GM23338 (cell line): ENCODE measurements around the gene RAP1B. TPM values are rescaled to one million over a fixed set of nuclear protein-coding genes. Genes with fewer than 3 reads are reported as not detected.

Experiments
- ATAC-seq: fragments of 200-7000 bp; cut with Tn5 transposase; 3 replicates; pipeline ENCODE4 v1.9.1; 2020
- DNase-seq: peaks from one replicate; pipeline ENCODE4 v3.0.0-alpha.2; 2015; ENCODE audit warnings: low spot score
- H2AFZ ChIP-seq: fragments of 200-600 bp; sonication (generic); 2 replicates; pipeline ENCODE4 v1.8.0; 2016; ENCODE audit warnings: antibody characterized with exemption, mild to moderate bottlenecking, moderate library complexity
- H3F3A ChIP-seq: fragments of 200-600 bp; sonication (generic); replicated peaks from 2 replicates; pipeline ENCODE4 v1.8.0; 2017; ENCODE audit warnings: antibody characterized with exemption, mixed run types, low read depth
- H3K27ac ChIP-seq: fragments of 200-600 bp; sonication (generic); 2 replicates; pipeline ENCODE4 v1.6.1; 2016; ENCODE audit warnings: low read depth
- H3K27me3 ChIP-seq: fragments of 200-600 bp; sonication (generic); 2 replicates; pipeline ENCODE4 v1.8.0; 2016; ENCODE audit warnings: mild to moderate bottlenecking, mixed run types, moderate library complexity; ENCODE audit not compliant: insufficient read depth
- H3K36me3 ChIP-seq: fragments of 200-600 bp; sonication (generic); 2 replicates; pipeline ENCODE4 v1.8.0; 2016; ENCODE audit warnings: mild to moderate bottlenecking; ENCODE audit not compliant: insufficient read depth
- H3K4me1 ChIP-seq: fragments of 200-600 bp; sonication (generic); 2 replicates; pipeline ENCODE4 v1.8.0; 2016; ENCODE audit warnings: mild to moderate bottlenecking, moderate library complexity; ENCODE audit not compliant: insufficient read depth
- H3K4me2 ChIP-seq: fragments of 200-600 bp; sonication (generic); 2 replicates; pipeline ENCODE4 v1.7.1; 2017; ENCODE audit warnings: mixed run types
- H3K4me3 ChIP-seq: fragments of 200-600 bp; sonication (generic); 2 replicates; pipeline ENCODE4 v1.6.1; 2016; ENCODE audit warnings: mixed run types
- H3K79me2 ChIP-seq: fragments of 200-600 bp; sonication (generic); replicated peaks from 2 replicates; pipeline ENCODE4 v1.8.0; 2017; ENCODE audit warnings: mild to moderate bottlenecking; ENCODE audit not compliant: insufficient read depth
- H3K9me2 ChIP-seq: fragments of 200-600 bp; sonication (generic); 2 replicates; pipeline ENCODE4 v1.8.0; 2017; ENCODE audit not compliant: insufficient read depth
- H4K20me1 ChIP-seq: fragments of 200-600 bp; sonication (generic); replicated peaks from 2 replicates; pipeline ENCODE4 v1.8.0; 2017; ENCODE audit warnings: mild to moderate bottlenecking; ENCODE audit not compliant: insufficient read depth
- H3K27ac Mint-ChIP-seq: 2 replicates; pipeline ENCODE4 v1.8.0; 2020; ENCODE audit warnings: inconsistent platforms, mild to moderate bottlenecking, moderate library complexity, mixed read lengths
- H3K27me3 Mint-ChIP-seq: 3 replicates; pipeline ENCODE4 v1.8.0; 2022; ENCODE audit warnings: low read depth, mild to moderate bottlenecking, moderate library complexity, mixed read lengths, inconsistent platforms; ENCODE audit not compliant: insufficient read depth, poor library complexity
- H3K36me3 Mint-ChIP-seq: 3 replicates; pipeline ENCODE4 v1.8.0; 2021; ENCODE audit warnings: low read depth, mild to moderate bottlenecking, inconsistent platforms, moderate library complexity, mixed read lengths
- H3K4me1 Mint-ChIP-seq: 3 replicates; pipeline ENCODE4 v1.8.0; 2020; ENCODE audit warnings: mild to moderate bottlenecking, inconsistent platforms, mixed read lengths
- H3K4me3 Mint-ChIP-seq: 3 replicates; pipeline ENCODE4 v1.8.0; 2021; ENCODE audit warnings: moderate library complexity, mild to moderate bottlenecking, inconsistent platforms, mixed read lengths
- H3K9me3 Mint-ChIP-seq: 3 replicates; pipeline ENCODE4 v1.8.0; 2020; ENCODE audit warnings: moderate library complexity, mild to moderate bottlenecking, inconsistent platforms, mixed read lengths
- CREB1 ChIP-seq: fragments of 250-450 bp; sonication (Bioruptor Pico); IDR thresholded peaks from 2 replicates; pipeline ENCODE4 v1.5.0; 2020; ENCODE audit warnings: low read depth, mild to moderate bottlenecking, moderate library complexity
- EZH2 ChIP-seq: fragments of 200-600 bp; sonication (generic); IDR thresholded peaks from one replicate; pipeline ENCODE4 v1.8.0; 2017; ENCODE audit warnings: antibody characterized with exemption, mild to moderate bottlenecking, low read depth; ENCODE audit not compliant: unreplicated experiment
- JUNB ChIP-seq: IDR thresholded peaks from one replicate; pipeline ENCODE4 v1.6.1; 2016; ENCODE audit warnings: antibody characterized with exemption; ENCODE audit not compliant: unreplicated experiment
- NANOG ChIP-seq: IDR thresholded peaks from 2 replicates; pipeline ENCODE4 v1.6.1; 2016; ENCODE audit warnings: antibody characterized with exemption, borderline replicate concordance
- POLR2AphosphoS5 ChIP-seq: IDR thresholded peaks from 2 replicates; pipeline ENCODE4 v1.6.1; 2016; ENCODE audit warnings: antibody characterized with exemption, low read depth
- REST ChIP-seq: IDR thresholded peaks from one replicate; pipeline ENCODE4 v1.6.1; 2018; ENCODE audit warnings: antibody characterized with exemption; ENCODE audit not compliant: unreplicated experiment
- ZNF114 ChIP-seq: fragments of 250-450 bp; sonication (Bioruptor Pico); IDR thresholded peaks from 2 replicates; pipeline ENCODE4 v1.5.0; 2020; ENCODE audit warnings: mild to moderate bottlenecking, moderate library complexity
- ZNF331 ChIP-seq: fragments of 250-450 bp; sonication (Bioruptor Pico); IDR thresholded peaks from 2 replicates; pipeline ENCODE4 v1.5.0; 2020; ENCODE audit warnings: low read depth, mild to moderate bottlenecking, moderate library complexity
- ZNF462 ChIP-seq: fragments of 250-450 bp; sonication (Bioruptor Pico); IDR thresholded peaks from 2 replicates; pipeline ENCODE4 v1.5.0; 2020; ENCODE audit warnings: mild to moderate bottlenecking, moderate library complexity
- polyA plus RNA-seq: library from polyadenylated mRNA; unstranded; fragments of >200 nt; fragmentation: Nextera tagmentation; extraction: Ambion mirVana; gene quantifications from 2 replicates; pipeline ENCODE4 v1.2.1, GENCODE V29; 2016
- total RNA-seq: library from RNA; depleted of rRNA; stranded (reverse); fragments of >200 nt; shearing (Covaris generic); gene quantifications from 2 replicates; pipeline ENCODE4 v1.2.3, GENCODE V29; 2014
- TF ChIP-seq, protein P1 (sequence below): IDR thresholded peaks from 2 replicates; pipeline ENCODE4 v1.6.1; 2016; ENCODE audit warnings: antibody characterized with exemption

RAP1B gene
- total and polyA plus RNA-seq, 2 experiments from 2014 or later: 90.6 to 128 TPM

DNA sequence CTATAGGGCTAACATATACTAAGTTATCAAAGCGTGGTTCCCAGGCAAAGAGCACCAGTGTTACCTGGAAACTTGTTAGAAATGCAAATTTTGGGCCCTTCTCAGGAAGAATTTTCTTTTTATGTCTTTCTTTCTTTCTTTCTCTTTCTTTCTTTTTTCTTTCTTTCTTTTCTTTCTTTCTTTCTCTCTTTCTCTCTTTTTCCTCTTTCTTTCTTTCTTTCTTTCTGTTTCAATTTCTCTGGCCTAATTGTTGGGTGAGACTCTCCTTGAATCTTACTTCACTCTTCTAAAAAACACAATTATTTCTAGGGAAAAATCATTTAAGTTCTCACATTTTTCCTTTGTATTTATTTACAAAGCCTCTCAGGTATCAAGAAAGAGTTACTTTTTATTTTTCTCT is 46.5 kb upstream of the RAP1B start:
- Histone ChIP-seq H2AFZ (no peak overlapping the region), H3K36me3 (no peaks in the 10 kb centered on the region), H3K27ac (no peak overlapping the region), H3K79me2 (no peaks in the 10 kb centered on the region), H3K9me2 (0 out of 2 replicates have a peak, but pooled peaks cover 5% of the 10 kb centered on the region), H3K27me3 (no peaks in the 10 kb centered on the region), H3K4me1 (no peaks in the 10 kb centered on the region), H3K4me2 (no peak overlapping the region), H4K20me1 (no peaks in the 10 kb centered on the region), H3K4me3 (no peak overlapping the region), H3F3A (no peaks in the 10 kb centered on the region)
- ATAC-seq (no peak), DNase-seq (no peak)
- Mint-ChIP-seq H3K9me3 (no peaks in the 10 kb centered on the region), H3K4me3 (no peak overlapping the region), H3K27me3 (peaks cover 2% of the 10 kb centered on the region), H3K36me3 (peaks cover 5% of the 10 kb centered on the region; the same call in 1 of the 3 replicates), H3K27ac (no peak overlapping the region), H3K4me1 (peaks cover 10% of the 10 kb centered on the region)
- no peak for TF ChIP-seq POLR2AphosphoS5
- TF ChIP-seq ZNF331: no peak
- TF ChIP-seq, protein P1, sequence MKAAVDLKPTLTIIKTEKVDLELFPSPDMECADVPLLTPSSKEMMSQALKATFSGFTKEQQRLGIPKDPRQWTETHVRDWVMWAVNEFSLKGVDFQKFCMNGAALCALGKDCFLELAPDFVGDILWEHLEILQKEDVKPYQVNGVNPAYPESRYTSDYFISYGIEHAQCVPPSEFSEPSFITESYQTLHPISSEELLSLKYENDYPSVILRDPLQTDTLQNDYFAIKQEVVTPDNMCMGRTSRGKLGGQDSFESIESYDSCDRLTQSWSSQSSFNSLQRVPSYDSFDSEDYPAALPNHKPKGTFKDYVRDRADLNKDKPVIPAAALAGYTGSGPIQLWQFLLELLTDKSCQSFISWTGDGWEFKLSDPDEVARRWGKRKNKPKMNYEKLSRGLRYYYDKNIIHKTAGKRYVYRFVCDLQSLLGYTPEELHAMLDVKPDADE: no peak
- no peak for TF ChIP-seq NANOG
- no peak for TF ChIP-seq CREB1 (CRISPR knock-in tag)
- TF ChIP-seq JUNB: no peak
- TF ChIP-seq EZH2: no peak
- TF ChIP-seq ZNF114 (CRISPR knock-in tag): no peak

DNA sequence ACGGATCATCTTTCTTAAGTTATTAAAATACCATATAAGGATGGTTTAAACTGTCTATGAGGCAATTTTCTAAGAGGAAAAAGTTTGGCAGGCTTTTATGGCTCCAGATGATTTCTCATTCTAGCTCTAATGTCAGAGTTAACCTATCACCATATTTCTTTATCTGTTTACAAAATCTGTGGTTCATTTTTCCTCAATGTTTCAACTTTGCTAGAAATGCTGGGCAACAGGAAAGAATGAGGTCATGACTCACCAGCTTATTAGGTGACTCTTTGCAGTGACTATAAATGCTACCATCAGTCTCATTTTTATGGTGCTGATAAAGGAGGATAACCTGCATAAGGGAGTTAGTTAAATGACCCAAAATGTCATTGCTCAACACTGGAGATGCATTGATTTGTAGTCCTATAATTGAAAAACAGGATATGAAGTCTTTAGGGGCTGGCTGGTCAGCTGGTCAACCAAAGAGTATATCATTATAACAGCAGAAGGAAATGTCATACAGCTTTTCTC is 45.3 kb upstream of the RAP1B start:
- no peak overlapping the region for H3K4me2 ChIP-seq
- no peak overlapping the region for H3K27ac Mint-ChIP-seq
- TF ChIP-seq ZNF462 (CRISPR knock-in tag): no peak
- TF ChIP-seq ZNF114 (CRISPR knock-in tag): no peak
- TF ChIP-seq NANOG: no peak
- TF ChIP-seq REST: no peak
- TF ChIP-seq, protein P1: no peak
- no peak for TF ChIP-seq EZH2

More for the DNA sequence above, 45.3 kb upstream of the RAP1B start:
- H3K27me3 Mint-ChIP-seq: no peaks in the 10 kb centered on the region
- H3K36me3 ChIP-seq: no peaks in the 10 kb centered on the region
- no peak overlapping the region for H2AFZ ChIP-seq
- no peaks in the 10 kb centered on the region for H3K79me2 ChIP-seq
- no peaks in the 10 kb centered on the region for H3K4me1 ChIP-seq
- H3K9me2 ChIP-seq: no peaks in the 10 kb centered on the region
- no peak overlapping the region for H3K4me3 ChIP-seq
- ATAC-seq (no peak), DNase-seq (no peak)
- no peak overlapping the region for H3K27ac ChIP-seq
- H3K36me3 Mint-ChIP-seq: peaks cover 5% of the 10 kb centered on the region; the same call in 1 of the 3 replicates
- no peaks in the 10 kb centered on the region for H4K20me1 ChIP-seq
- no peaks in the 10 kb centered on the region for H3F3A ChIP-seq
- H3K9me3 Mint-ChIP-seq: no peaks in the 10 kb centered on the region
- no peaks in the 10 kb centered on the region for H3K27me3 ChIP-seq
- H3K4me1 Mint-ChIP-seq: peaks cover 6% of the 10 kb centered on the region
- no peak overlapping the region for H3K4me3 Mint-ChIP-seq
